VCaP (cell line): ENCODE measurements around the gene ZDHHC14.

Experiments
- H3K27ac ChIP-seq: fragments of 450-650 bp; 2 replicates; pipeline ENCODE4 v1.5.1; 2017
- CTCF ChIP-seq: fragments of 450-650 bp; conservative IDR thresholded peaks from 2 replicates; pipeline ENCODE4 v1.5.1; 2017; ENCODE audit warnings: mild to moderate bottlenecking, moderate library complexity

Gene ZDHHC14

DNA sequence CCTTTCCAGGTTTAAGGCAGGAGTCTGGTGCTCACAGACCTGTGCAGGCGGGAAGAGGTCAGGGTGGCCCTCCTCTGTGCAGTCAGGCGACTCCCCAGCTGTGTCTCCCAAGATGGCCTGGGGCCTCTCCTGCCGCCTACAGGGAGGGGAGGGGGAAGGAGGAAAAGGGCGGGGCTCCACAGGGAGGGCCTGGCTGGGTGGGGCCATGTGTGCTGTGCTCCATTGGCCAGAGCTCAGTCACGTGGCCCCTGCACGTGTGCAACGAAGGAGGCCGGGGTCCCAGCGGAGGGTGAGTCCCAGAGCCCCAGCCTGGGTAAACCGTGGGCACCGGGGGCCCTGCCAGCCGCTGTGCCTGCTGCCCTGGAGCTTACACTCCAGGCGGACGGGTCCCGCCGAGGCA is 211.6 kb downstream of the ZDHHC14 start:
- no peak overlapping the region for H3K27ac ChIP-seq
- no peak for TF ChIP-seq CTCF

DNA sequence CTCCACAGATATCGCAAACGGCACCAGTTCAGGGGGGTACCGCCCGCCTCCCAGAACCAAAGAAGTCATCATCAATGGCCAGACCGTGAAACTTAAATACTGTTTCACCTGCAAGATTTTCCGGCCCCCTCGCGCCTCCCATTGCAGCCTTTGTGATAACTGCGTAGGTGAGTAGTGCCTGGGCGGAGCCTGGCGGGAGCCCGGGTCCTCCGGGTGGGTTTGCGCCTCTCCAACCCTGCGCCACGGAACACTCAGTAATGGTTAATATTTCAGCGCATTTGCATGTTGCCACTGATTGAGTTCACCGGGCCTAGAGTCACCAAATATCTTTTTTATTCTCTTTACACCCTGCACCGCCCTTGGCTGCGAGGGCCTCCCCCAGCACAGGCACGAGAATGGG is 212.0 kb downstream of the ZDHHC14 start:
- no peak for TF ChIP-seq CTCF
- H3K27ac ChIP-seq: no peak overlapping the region

- H3K27ac ChIP-seq: no peak overlapping the region
- TF ChIP-seq CTCF: no peak
These were observed 212.6 kb downstream of the ZDHHC14 start for GRCh38 chr6:157593596-157593995.

DNA sequence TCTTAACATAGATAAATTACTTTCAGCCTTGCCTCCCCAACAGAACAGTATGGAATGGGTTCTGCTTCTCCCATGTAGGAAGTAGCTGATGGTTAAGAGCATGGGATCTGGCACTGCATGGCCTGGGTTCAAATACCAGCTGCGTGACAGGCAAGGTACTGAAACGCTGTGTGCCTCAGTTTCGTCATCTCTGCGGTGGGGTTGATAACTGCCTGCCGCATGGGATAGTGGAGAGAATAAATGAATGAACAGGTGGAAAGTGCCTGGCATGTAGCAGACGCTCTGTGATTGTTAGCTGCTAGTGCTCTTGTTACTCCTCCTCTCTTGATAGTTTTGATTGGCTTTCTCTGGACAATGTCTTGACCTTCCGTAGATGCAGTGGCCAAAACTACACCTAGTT is 213.3 kb downstream of the ZDHHC14 start:
- no peak for TF ChIP-seq CTCF
- H3K27ac ChIP-seq: no peak overlapping the region

GRCh38 chr6:157595768-157596167 is 214.8 kb downstream of the ZDHHC14 start:
- H3K27ac ChIP-seq: peak overlapping the region; percentile 96
- no peak for TF ChIP-seq CTCF

DNA sequence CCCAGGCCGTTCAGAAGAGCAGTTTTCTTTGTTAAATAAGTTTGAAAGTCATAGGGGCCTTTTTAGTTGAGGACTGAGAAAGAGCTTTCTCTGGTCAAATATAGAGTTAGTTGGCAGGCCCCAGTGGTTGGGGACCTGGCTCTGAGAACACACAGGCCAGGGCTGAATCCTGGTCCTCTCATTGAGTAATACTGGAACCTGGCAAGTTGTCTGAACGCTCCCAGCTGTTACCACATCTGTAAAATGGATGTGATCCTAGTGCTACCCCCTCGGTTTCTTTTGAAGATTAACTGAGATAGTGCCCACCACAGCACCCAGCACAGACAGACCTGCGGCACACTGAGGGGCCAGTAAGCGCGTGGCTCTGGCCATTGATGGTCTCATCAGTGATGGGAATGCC is 215.5 kb downstream of the ZDHHC14 start:
- H3K27ac ChIP-seq: peak overlapping the region; percentile 96
- no peak for TF ChIP-seq CTCF

- no peak for TF ChIP-seq CTCF
- H3K27ac ChIP-seq: peak overlapping the region; percentile 96
These were observed 215.9 kb downstream of the ZDHHC14 start for GRCh38 chr6:157596886-157597285.
